Lower leg skin (tissue), 4 donors: Measurements from ENCODE around the gene CLUH. TPM values are rescaled to one million over a fixed set of nuclear protein-coding genes. Genes with fewer than 3 reads are reported as not detected.

ENCODE experiments used
- DNase-seq, 2 donors: peaks; one replicate each; pipeline ENCODE4 v3.0.0-alpha.2; 2019; ENCODE audit warnings: low spot score in 2 of 2
- H3K4me3 ChIP-seq: fragments of 200-600 bp; sonication (generic); 2 replicates; pipeline ENCODE4 v1.5.1; 2017; ENCODE audit warnings: mild to moderate bottlenecking, low read depth; ENCODE audit not compliant: poor library complexity, severe bottlenecking
- POLR2A ChIP-seq, 2 donors: fragments of 450-650 bp; IDR thresholded peaks; one replicate each; pipeline ENCODE4 v1.6.1; 2016 to 2017; ENCODE audit warnings: antibody characterized with exemption in 2 of 2, mild to moderate bottlenecking in 1 of 2, moderate library complexity in 1 of 2
- WGBS, 2 donors: methylation state at CpG; one replicate each; pipeline ENCODE4 v1.1.5; 2018; 5-methylcytosine and 5-hydroxymethylcytosine counted together
- intact Hi-C: fragments of 100-400 bp; cut with DNase I; formaldehyde crosslinking; loops from one replicate; pipeline ENCODE4 v1.15.0; 2023; ENCODE audit warnings: low total_unique reads
- total RNA-seq, 4 donors: library from RNA; depleted of rRNA; stranded (reverse); fragments of >200 nt; gene quantifications; one replicate each; pipeline ENCODE4 v1.1.0, GENCODE V29; 2016
- TF ChIP-seq, protein P1 (sequence below), 3 donors: fragments of 450-650 bp; IDR thresholded peaks; one replicate each; pipeline ENCODE4 v1.5.1; 2016; ENCODE audit warnings: antibody characterized with exemption in 3 of 3, mild to moderate bottlenecking in 3 of 3, moderate library complexity in 2 of 3

Gene CLUH
- total RNA-seq, 4 donors from 2014 or later = 99.3 to 178 (median 117) TPM

DNA sequence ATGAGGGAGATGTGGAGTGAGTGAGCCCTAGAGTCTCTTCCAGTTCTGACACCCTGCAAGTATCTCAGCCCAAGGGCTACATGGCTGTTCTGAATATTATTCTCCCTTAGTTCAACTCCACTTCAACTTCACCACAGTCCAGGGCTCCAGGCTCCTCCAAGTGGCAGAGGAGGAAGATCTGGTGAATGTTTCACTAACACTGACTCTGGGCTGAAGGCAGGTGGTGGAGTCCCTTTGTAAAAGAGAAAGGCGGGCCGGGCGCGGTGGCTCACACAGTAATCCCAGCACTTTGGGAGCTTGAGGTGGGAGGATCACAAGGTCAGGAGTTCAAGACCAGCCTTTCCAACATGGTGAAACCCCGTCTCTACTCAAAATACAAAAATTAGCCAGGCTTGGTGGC is 24.3 kb upstream of the CLUH start:
- no peak for DNase-seq
- intact Hi-C loops = no loop called here
- H3K4me3 ChIP-seq = no peak overlapping the region
- 82 to 87% methylated on average over 5 of the region's 5 CpGs for WGBS, 2 donors
- no peak for TF ChIP-seq POLR2A (IDR thresholded peaks at IDR 0.05)
- TF ChIP-seq, protein P1, sequence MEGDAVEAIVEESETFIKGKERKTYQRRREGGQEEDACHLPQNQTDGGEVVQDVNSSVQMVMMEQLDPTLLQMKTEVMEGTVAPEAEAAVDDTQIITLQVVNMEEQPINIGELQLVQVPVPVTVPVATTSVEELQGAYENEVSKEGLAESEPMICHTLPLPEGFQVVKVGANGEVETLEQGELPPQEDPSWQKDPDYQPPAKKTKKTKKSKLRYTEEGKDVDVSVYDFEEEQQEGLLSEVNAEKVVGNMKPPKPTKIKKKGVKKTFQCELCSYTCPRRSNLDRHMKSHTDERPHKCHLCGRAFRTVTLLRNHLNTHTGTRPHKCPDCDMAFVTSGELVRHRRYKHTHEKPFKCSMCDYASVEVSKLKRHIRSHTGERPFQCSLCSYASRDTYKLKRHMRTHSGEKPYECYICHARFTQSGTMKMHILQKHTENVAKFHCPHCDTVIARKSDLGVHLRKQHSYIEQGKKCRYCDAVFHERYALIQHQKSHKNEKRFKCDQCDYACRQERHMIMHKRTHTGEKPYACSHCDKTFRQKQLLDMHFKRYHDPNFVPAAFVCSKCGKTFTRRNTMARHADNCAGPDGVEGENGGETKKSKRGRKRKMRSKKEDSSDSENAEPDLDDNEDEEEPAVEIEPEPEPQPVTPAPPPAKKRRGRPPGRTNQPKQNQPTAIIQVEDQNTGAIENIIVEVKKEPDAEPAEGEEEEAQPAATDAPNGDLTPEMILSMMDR (IDR thresholded peaks at IDR 0.05) = no peak

DNA sequence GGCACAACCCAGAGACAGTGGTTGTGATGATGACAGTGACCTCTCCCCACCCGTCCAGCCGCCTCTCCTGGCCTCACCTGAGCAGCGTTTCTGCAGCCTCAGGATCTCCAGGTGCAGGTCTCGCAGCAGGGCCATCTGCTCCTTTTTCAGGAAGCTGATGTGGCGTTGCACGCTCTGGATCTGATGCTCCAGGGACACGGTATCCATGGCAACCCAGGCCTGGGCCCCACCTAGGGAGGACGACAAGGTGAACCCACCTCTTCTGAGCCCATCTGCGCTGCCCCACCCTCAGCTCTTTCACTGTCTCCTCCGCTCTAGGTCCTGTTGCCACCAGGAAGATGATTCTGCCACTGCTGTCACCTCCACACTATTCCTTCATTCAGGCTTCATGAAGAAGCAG is 23.4 kb upstream of the CLUH start:
- intact Hi-C loops = no loop called here
- TF ChIP-seq, protein P1 (IDR thresholded peaks at IDR 0.05) = no peak
- no peak for TF ChIP-seq POLR2A (IDR thresholded peaks at IDR 0.05)
- DNase-seq = no peak
- H3K4me3 ChIP-seq = no peak overlapping the region
- 71 to 80% methylated on average over 10 of the region's 10 CpGs for WGBS, 2 donors

DNA sequence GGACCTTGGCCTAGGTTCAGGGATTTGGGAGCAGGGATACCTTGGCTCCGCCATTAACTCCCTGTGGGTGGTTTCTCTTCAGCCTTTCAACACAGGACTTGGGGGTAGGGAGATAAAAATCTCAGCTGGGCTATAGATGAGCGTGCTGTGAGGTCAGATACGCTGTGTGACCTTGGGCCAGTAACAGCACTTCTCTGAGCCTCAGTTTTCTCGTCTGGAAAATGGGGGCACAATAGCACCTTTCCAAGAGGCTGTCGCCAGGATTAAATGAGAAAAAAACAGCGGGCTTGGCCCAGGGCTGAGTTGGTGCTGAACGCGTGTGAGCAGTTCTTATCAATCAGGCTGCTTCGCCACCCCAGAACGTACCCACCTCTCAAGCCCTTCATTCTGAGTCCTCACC is 20.2 kb upstream of the CLUH start:
- H3K4me3 ChIP-seq = no peak overlapping the region
- 87 to 88% methylated on average over 10 of the region's 10 CpGs for WGBS, 2 donors
- intact Hi-C loops = no loop called here
- DNase-seq = no peak
- TF ChIP-seq, protein P1 (IDR thresholded peaks at IDR 0.05) = no peak
- no peak for TF ChIP-seq POLR2A (IDR thresholded peaks at IDR 0.05)

DNA sequence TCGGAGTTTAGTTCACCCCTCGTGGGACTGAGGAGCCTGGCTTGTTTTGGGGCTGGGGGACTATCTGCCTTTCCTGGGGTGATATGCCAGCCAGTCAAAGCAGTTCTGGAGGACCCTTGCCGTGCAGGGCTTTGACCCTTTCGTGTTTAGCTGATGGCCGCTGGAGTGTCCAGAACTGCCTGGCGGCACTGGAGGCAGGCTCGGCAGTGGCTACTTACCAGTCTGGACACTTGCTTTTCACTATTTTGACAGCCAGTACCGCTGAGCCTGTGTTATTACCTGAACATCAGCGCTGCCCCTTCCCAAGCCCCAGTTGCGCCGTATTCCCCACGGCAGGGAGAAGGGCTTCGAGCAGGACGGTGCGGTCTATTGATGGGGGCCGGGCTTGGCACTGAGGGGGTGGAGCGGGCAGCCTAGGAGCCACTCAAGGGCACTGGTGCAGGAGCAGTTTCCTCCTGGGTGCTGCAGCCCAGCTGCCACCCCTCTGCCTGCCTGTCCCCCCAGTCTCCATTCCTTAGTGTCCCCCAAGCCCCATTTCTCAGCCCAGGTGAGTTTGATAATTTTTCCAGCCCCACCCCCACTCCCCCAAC is 19.3 kb upstream of the CLUH start:
- DNase-seq = no peak
- intact Hi-C loops = no loop called here
- TF ChIP-seq, protein P1 (IDR thresholded peaks at IDR 0.05) = no peak
- no peak for TF ChIP-seq POLR2A (IDR thresholded peaks at IDR 0.05)
- 80 to 82% methylated on average over 16 to 17 of the region's 17 CpGs for WGBS, 2 donors
- H3K4me3 ChIP-seq = no peak overlapping the region

DNA sequence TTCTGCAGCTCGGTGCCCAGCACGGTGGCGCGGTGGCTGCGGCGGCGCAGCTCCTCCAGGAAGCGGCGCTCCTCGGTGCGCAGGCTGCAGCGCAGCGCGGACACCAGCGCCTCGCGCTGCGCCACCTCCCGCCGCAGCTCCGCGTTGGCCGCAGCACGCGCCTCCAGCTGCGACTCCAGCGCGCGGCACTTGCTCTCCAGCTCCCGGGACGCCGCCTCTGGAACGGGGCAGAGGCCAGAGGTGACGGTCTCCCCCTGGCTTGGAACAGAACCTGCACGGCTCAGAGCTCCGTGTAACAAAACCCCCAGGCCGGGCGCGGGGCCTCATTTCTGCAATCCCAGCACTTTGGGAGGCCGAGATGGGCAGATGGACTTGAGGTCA is 13.2 kb upstream of the CLUH start:
- no peak for DNase-seq
- 4 to 8% methylated on average over 3 to 30 of the region's 40 CpGs for WGBS, 2 donors
- no peak overlapping the region for H3K4me3 ChIP-seq
- intact Hi-C loops = no loop called here
- no peak for TF ChIP-seq POLR2A (IDR thresholded peaks at IDR 0.05)
- TF ChIP-seq, protein P1 (IDR thresholded peaks at IDR 0.05) = no peak
